NOMO-1 treated with dmso at 0.1 percent for 144 hours (cell line): ENCODE data around the gene SRC.

Experiments
- DNase-seq: peaks from one replicate; lab custom pipeline; 2025; ENCODE audit not compliant: unreplicated experiment; lab: John Stamatoyannopoulos, UW

Gene SRC

GRCh38 chr20:37407573-37408002, 61.6 kb downstream of the SRC start:
- DNase-seq: no peak

DNA sequence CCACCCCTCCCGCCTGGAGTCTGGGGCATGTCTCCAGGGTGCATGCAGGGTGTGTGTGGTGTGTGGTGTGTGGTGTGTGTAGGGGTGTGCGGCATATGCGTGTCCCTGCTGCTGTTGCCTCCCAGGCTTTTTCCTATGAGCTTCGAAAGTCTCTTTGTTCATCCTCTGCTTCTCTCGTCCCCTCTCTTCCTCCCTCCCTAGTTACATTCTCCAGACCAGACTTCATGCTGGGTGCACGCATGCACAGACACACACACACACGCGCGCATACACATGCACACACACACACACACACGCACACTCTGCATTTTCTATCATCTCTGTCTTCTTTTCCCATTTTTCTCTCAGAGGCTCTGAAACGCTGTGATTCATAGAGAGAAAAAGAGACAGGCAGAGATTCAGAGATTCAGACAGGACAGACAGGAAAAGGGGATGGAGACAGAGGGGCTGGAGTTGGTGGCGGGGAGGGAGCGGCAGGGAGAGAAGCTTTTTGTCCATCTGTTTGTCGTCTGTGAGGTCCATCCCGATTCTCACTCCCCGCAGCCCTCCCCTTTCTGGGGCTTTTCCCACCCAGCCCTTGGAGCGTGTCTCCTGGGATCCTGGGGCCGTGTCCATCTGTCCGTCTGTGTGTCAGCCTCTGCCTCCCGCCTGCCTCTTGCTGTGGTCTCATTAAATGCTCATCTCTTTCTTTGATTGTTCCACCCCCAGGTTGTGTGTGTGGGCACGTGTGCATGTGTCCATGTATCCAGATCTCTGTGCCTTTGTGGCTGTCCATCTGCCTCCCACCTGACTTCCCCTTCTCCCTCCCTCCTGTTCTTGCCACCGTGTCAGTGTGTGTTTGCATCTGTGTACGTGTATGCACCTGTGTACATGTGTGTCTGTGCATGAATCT, 62.6 kb downstream of the SRC start:
- no peak for DNase-seq

- DNase-seq: no peak
These were observed 65.7 kb downstream of the SRC start for GRCh38 chr20:37411408-37412219.

DNA sequence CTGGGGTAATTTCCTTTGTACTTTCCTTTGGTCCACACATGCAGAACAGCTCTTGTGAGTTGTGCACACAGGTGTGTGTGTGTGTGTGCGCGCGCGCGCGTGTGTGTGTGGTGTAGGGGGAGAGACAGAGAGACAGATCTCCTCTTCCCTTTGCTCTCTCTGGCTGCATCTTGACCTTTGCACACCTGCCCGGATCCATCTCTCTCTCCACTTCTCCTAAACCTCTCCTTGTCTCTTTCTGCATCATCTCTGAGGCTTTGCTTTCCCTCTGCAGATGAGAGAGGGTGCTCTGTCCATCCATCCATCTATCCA, 67.0 kb downstream of the SRC start:
- no peak for DNase-seq

- no peak for DNase-seq
These were observed 67.4 kb downstream of the SRC start for GRCh38 chr20:37413379-37413778.

- DNase-seq: no peak
These were observed 68.5 kb downstream of the SRC start for GRCh38 chr20:37414224-37415035.

- no peak for DNase-seq
These were observed 69.5 kb downstream of the SRC start for GRCh38 chr20:37415118-37416085.

- DNase-seq: no peak
These were observed 70.3 kb downstream of the SRC start for GRCh38 chr20:37416100-37416847.

DNA sequence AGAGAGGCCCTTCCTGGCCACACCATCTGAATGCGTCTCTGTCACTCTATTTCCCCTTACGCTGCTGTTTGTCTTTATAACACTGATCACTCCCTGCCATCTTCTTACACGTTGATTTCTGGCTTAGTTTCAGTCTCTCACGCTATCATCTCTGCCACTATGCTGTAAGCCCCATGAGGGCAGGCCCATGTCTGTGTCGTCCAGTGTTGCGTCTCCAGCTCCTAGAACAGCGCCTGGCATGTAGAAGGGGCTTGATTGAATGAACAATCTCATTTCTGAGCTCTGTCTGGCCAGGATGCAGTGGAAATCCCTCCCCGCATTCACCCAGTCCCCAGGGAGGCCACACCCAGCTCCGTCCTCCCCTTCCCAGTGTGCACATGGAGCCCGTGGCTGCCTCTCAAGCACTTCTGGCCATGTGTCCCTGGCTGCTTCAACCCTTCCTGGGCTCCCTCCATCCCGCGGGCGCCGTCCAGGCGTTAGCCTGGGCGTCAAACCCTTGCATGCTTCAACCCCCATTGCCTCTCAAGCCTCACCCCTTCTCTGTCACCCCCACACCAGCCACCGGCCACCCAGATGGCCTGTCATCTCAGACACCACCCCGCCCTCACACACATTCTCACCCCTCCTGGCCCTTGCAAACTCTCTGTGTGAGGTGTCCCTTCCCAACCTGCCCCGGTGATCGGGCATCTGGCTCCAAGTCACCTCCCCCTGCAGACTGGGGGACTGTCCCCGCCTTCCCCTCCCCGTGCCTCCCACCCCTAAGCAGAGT, 71.1 kb downstream of the SRC start:
- DNase-seq: no peak

GRCh38 chr20:37417617-37418467, 71.9 kb downstream of the SRC start:
- no peak for DNase-seq

DNA sequence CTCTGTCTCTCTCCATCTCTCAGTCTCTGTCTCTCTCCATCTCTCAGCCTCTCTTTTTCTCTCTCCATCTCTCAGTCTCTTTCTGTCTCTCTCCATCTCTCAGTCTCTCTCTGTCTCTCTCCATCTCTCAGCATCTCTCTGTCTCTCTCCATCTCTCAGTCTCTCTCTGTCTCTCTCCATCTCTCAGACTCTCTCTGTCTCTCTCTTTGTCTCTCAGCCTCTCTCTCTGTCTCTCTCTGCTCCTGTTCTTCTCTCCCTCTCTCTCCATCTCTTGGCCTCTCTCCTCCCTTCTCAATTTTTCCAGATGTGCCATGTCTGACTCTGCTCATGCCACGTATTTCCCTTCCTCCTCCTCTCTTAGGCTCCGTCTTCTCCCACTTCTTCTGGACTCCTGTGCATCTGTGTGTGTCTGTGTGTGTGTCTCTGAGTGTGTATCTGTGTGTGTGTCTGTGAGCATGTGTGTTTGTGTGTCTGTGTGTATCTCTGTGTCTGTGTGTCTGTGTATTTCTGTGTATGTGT, 72.7 kb downstream of the SRC start:
- no peak for DNase-seq

DNA sequence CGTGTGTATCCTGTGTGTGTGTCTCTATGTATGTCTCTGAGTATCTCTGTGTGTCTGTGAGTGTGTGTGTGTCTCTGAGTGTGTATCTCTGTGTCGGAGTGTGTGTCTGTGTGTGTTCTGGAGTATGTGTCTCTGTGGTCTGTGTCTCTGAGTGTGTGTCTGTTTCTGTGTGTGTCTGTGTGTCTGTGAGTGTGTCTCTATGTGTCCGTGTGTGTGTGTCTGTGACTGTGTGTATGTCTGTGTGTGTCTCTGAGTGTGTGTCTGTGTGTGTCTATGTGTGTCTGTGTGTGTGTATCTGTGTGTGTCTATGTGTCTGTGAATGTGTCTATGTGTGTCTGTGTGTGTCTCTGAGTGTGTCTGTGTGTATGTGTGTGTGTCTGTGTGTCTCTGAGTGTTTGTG, 73.4 kb downstream of the SRC start:
- DNase-seq: no peak

GRCh38 chr20:37419774-37420542, 74.0 kb downstream of the SRC start:
- no peak for DNase-seq

DNA sequence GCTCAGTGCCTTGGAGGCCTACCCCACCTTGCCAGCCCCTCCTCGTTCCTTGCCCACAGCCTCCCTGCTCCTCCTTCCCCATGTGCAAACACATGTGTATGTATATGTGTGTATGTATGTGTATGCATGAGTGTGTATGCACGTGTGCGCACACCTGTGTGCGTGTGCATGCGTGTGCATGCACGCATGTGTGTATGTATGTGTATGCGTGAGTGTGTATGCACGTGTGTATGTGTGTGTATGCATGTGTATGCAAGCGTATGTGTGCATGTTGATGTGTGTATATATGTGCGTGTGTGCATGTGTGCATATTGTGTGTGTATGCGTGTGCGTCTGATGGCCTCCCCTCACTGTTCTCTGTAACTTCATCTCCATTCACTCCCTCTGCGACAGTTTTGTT, 74.7 kb downstream of the SRC start:
- no peak for DNase-seq

DNA sequence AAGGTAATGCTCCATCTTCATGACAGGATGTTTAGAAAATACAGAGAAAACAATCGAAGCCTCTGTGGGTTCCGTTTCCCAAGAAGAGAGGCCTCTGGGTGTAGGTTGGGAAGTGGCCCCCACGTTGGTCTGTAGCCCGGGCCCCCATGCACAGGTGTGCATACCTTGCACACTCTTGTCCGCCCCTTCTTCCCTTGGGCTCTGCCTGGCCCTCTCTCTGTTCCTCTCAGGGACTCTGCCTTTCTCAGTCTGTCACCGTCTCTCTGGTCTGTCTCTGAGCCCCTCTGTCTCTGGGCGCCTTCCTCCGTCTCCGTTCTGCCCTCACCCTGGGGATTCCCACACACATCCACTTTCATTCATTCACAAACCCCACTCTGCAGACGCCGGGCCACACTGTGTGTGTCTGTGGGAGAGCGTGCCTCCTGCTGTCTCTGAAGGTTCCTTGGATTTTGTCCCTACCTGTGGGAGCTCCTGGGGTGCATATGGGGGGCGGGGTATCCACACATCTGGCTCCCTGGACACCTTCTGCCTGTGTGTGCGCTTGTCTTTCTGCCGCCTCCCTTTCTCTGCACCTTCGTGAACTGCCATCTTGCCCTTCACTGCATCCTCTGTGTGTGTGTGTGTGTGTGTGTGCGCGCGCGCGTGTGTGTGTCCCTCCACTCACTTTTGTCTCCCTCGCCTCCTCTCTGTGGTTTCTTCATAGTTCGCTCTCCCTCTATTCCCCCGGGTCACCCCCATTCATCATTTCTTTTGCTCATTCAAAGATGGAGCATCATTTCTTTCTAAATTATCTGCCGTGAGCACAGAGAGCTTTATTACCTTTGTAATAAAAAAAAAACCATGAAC, 75.3 kb downstream of the SRC start:
- DNase-seq: no peak

DNA sequence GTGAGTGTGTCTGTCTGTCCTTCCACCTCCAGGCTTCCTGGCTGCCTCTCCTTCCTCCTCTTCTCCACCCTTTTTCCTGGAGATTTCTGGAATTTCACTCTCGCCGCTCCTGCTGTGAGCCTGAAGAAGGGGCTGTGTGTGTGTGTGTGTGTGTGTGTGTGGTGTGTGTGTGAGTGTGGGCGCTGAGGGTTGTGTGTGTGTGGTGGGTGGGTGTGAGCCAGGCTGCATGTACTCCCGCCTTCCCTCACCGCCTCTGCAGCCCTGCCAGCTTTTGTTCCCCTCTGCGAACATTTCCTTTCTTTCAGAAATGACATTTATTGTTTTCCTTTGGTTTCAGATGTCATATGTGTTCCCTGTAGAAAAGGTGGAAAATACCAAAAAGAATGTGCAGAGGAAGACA, 76.0 kb downstream of the SRC start:
- no peak for DNase-seq
